Ishikawa (cell line): ENCODE results near the gene BAD.
A peak's percentile ranks its signal among the peaks of the same experiment; 100 is the strongest.

ENCODE experiments used
- CEBPB ChIP-seq: IDR thresholded peaks from 2 replicates; pipeline ENCODE4 v1.6.1; 2012
- CREB1 ChIP-seq: IDR thresholded peaks from 2 replicates; pipeline ENCODE4 v1.6.1; 2012; ENCODE audit warnings: low read depth
- EGR1 ChIP-seq: IDR thresholded peaks from 2 replicates; pipeline ENCODE4 v1.6.1; 2012
- EP300 ChIP-seq: IDR thresholded peaks from 2 replicates; pipeline ENCODE4 v1.6.1; 2012; ENCODE audit warnings: borderline replicate concordance
- FOXM1 ChIP-seq: IDR thresholded peaks from 2 replicates; pipeline ENCODE4 v1.6.1; 2012; ENCODE audit warnings: low read depth, borderline replicate concordance
- MAX ChIP-seq: IDR thresholded peaks from 2 replicates; pipeline ENCODE4 v1.6.1; 2012
- NFIC ChIP-seq: IDR thresholded peaks from 2 replicates; pipeline ENCODE4 v1.6.1; 2012
- RAD21 ChIP-seq: IDR thresholded peaks from 2 replicates; pipeline ENCODE4 v1.6.1; 2012; ENCODE audit warnings: low read depth
- REST ChIP-seq: IDR thresholded peaks from 2 replicates; pipeline ENCODE4 v1.6.1; 2012; ENCODE audit warnings: low read depth, mild to moderate bottlenecking
- TAF1 ChIP-seq: IDR thresholded peaks from 2 replicates; pipeline ENCODE4 v1.6.1; 2012; ENCODE audit warnings: low read depth, mild to moderate bottlenecking
- TCF12 ChIP-seq: IDR thresholded peaks from 2 replicates; pipeline ENCODE4 v1.6.1; 2012; ENCODE audit warnings: low read depth
- TEAD4 ChIP-seq: IDR thresholded peaks from 2 replicates; pipeline ENCODE4 v1.6.1; 2012
- USF1 ChIP-seq: IDR thresholded peaks from 2 replicates; pipeline ENCODE4 v1.6.1; 2012
- YY1 ChIP-seq: IDR thresholded peaks from 2 replicates; pipeline ENCODE4 v1.6.1; 2012; ENCODE audit warnings: low read depth
- ZBTB7A ChIP-seq: IDR thresholded peaks from 2 replicates; pipeline ENCODE4 v1.6.1; 2012; ENCODE audit warnings: low read depth

The BAD gene

DNA sequence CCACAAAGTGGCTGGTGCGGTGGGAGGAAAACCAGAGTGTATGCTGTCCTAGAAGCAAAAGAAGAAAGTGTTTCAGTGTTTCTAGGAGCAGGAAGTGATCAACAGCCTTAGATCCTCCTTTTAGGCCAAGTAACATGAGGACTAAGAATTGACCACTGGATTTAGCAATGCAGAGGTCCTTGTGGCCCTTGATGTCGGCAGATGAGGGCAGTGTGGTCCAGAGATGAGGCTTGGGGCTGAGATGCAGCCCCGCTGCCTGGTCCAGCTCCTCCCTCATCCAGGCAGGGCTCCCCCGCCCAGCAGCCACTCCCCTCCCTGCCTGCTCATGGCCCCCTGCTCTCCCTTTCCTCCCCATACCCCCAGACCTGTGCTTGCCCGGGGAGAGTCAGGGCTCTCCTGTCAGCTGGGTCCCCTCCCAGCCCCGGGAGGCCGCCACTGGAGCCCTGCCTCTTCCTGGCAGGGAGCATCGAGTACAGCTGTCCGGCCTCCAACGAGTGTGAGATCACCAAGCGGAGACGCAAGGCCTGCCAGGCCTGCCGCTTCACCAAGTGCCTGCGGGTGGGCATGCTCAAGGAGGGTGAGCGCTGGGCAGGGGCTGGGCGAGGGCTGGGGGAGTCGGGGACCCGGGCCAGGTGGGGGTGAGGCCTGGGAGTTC, 29.2 kb upstream of the BAD start:
- no peak for TF ChIP-seq TCF12
- no peak for TF ChIP-seq EGR1
- TF ChIP-seq MAX = no peak
- TF ChIP-seq NFIC = no peak

GRCh38 chr11:64312947-64313346, 28.5 kb upstream of the BAD start:
- TF ChIP-seq ZBTB7A (no peak), RAD21 (no peak), NFIC (no peak), USF1 (no peak), CEBPB (no peak), MAX (no peak), EGR1 (no peak), FOXM1 (no peak), REST (no peak), EP300 (no peak), TEAD4 (no peak), CREB1 (no peak), YY1 (no peak), TAF1 (no peak), TCF12 (no peak)

- TF ChIP-seq CEBPB = peak; percentile 56; the same call in 1 of the 2 replicates
- no peak for TF ChIP-seq EP300
- TF ChIP-seq EGR1 = no peak
- TF ChIP-seq ZBTB7A = no peak
- TF ChIP-seq CREB1 = no peak
- TF ChIP-seq RAD21 = no peak
- TF ChIP-seq TCF12 = no peak
- no peak for TF ChIP-seq YY1
These were observed 22.6 kb upstream of the BAD start for GRCh38 chr11:64306876-64307622.

DNA sequence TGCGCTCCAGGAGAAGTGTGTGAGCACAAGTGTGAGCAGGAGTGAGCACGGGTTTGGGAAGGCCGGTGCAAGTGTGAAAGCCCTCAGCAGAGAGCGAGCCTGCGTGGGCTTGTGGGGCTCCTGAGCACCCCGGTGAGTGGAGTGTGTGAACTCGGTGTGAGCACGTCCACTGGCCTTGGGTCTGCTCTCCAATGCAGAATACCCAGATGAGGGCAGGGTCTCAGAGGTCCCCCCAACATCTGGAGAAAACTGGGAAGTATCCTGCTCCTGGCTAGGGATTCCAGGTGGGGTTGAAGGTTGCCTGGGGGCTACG, 22.1 kb upstream of the BAD start:
- no peak for TF ChIP-seq YY1
- TF ChIP-seq EP300 = no peak
- TF ChIP-seq CEBPB = no peak
- no peak for TF ChIP-seq ZBTB7A
- no peak for TF ChIP-seq MAX
- TF ChIP-seq RAD21 = no peak
- TF ChIP-seq NFIC = no peak
- TF ChIP-seq TAF1 = no peak
- no peak for TF ChIP-seq TEAD4
- TF ChIP-seq TCF12 = no peak
- no peak for TF ChIP-seq USF1
- no peak for TF ChIP-seq REST
- TF ChIP-seq FOXM1 = no peak
- TF ChIP-seq CREB1 = no peak
- TF ChIP-seq EGR1 = no peak

DNA sequence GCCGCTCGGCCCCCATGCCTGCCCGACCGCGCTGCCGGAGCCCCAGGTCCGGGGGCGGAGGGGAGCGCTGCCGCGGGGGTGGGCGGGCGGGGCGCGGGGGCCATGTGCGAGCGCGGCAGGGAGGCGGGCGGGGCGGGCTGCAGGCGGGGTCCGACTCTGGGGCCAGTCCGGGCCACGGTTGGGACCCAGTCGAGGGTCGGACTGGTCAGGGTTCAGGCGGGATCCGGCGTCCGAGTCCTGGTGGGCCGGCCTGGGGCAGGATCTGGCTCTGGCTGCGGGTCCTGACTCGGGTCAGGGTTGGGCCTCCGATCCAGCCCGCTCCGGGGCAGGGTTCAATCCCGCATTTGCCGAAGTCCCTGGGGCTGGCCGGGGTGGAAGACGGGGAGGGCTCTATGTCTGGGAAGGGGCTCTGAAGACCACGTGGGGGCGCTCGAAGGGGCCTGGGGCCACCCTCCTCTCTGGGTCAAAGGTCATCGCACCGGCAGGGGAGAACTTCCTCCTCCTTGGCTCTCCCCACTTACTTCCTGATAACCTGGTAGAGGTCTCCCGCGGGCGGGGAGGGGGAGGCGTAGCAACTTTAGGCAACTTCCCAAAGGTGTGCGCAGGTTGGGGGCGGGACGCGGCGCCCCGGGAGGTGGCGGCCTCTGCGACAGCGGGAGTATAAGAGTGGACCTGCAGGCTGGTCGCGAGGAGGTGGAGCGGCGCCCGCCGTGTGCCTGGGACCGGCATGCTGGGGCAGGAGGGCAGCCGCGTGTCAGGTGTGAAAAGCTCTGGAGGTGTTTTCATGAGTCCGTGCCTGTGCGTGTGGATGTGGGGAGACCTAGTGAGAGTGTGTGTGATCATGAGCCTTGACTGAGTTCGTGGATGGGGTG, 21.5 kb upstream of the BAD start:
- TF ChIP-seq CEBPB (no peak), NFIC (no peak), YY1 (no peak), REST (no peak), MAX (peak; percentile 89), TAF1 (peak; percentile 52; the same call in 1 of the 2 replicates), USF1 (peak; percentile 1; the same call in 1 of the 2 replicates), TEAD4 (peak; percentile 37; the same call in 1 of the 2 replicates), ZBTB7A (peak; percentile 87), RAD21 (no peak), FOXM1 (no peak), EGR1 (peak; percentile 36; the same call in 1 of the 2 replicates), EP300 (peak; percentile 32; the same call in 1 of the 2 replicates), CREB1 (no peak), TCF12 (0 out of 2 replicates have a peak, but pooled peaks have one; percentile 37)
